ENCODE data around the gene TPMT. TPM values are rescaled to one million over a fixed set of nuclear protein-coding genes. Genes with fewer than 3 reads are reported as not detected.
"Not testable (repeated sequence)": the region's sequence is repeated elsewhere in the genome, so short reads cannot be mapped to it uniquely, and the experiment has no call there.

Gene TPMT
- total RNA-seq, 1 donor from 2014 or later = 8.2 TPM

DNA sequence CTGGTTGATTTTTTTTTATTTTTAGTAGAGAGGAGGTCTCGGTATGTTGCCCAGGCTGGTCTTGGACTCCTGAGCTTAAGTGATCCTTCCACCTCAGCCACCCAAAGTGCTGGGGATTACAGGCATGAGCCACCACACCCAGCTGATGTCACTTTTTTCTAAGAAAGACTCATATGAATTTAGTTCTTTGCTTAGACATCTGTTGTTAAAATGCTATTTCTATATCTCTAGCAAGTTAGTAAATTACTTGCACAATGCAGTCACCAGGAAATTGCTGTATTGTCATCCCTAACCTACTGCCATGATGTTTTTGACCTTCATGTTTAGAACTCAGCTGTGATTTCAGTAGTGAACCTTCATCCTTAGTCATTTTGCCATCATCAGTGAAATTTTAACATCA is 6.0 kb upstream of the TPMT start:
- DNase-seq (ENCODE audit: low spot score in 2 of 2) (no peak), FAIRE-seq (no peak)

DNA sequence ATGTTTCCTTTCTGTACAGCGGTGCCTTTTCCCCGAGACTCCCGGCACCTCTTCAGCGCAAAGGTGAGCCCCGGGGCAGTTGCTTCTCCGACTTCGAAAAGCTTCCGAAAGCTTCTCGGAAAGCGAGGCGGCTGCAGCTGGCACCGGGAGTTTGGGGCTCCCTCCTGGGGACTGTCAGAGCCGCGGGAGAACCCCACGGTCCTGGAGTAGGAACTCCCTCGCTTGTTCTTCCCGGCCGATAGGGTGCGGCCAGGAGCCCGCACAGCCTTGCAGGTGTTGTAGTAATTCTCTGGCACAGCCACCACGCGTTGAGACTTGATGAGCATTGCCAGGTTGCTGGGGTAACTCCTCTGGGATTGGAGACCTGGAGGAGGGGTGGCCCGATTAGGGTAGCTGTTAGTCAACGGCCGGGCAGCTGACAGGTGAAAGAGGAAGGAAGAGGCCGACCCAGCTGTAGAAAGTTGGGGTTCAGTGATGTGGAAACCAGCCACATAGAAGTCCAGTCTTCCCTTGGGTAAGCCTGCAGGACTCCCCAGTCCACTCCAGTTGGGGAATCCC is 1.1 kb upstream of the TPMT start:
- DNase-seq (ENCODE audit: low spot score in 2 of 2) (peak in 1 of 2 donors; percentile 26), FAIRE-seq (no peak)

GRCh38 chr6:18155150-18155863 is 430 bp upstream of the TPMT start, which contains the start of gene KDM1B:
Gene KDM1B (plus strand): TSS chr6:18155422. CDS start chr6:18159896, 4,474 bp downstream.
- FAIRE-seq (no peak), DNase-seq (ENCODE audit: low spot score in 2 of 2) (peak; percentile 98 to 99)

DNA sequence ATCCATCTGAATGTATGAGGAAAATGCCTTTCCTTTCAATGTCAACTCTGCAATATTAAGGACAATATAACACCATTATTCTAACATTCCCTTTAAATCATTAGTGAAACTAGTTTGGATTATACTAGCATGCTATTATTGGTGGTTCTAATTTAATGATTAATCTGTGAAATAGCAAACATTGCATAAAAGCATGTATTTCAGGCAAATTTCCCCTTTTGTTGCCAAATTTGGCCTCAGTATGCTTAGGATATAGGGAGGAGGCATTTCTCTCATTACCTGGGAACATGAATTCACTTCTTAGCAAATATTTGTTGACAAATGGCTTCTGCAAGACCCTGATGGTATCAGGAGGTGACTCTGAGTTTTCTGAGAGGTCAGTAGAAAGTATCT is 1.6 kb downstream of the TPMT start:
- FAIRE-seq = no peak
- DNase-seq (ENCODE audit: low spot score in 2 of 2) = no peak

DNA sequence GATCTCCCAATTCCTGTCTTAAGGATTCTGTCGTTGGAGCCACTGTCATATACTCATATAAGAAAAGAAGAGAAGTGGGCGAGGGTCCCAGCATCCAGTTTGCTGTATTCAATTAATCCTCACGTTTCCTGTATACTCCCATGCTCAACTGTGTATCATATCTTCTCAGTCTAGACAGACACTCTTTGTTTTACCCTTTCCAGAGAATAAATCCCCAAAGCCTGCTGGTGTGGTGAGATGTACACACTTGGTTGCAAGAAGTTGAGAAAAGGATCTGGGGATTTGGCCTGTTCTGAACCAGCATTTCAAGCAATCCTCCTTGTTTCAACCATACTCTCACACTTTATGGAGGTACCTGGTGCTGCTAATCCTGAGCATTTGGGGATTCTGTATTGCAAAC is 3.1 kb downstream of the TPMT start:
- no peak for FAIRE-seq

DNA sequence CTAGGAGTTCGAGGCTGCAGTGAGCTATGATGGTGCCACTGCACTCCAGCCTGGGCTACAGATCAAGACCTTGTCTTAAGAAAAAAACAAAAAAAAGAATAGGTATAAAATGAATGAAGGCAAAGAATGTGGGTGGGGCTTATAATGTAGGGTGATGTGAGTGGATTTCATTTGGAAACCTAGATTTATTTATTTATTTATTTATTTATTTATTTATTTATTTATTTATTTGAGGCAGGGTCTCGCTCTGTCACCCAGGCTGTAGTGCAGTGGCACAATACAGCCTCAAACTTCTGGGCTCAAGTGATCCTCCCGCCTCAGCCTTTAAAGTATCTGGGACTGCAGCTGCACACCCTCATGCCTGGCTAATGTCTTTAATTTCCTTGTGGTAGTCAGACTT is 3.5 kb downstream of the TPMT start:
- not testable (repeated sequence) for FAIRE-seq

More for the DNA sequence above, 3.1 kb downstream of the TPMT start:
- DNase-seq (ENCODE audit: low spot score in 2 of 2) = no peak

GRCh38 chr6:18148304-18149025 is 6.4 kb downstream of the TPMT start:
- no peak for FAIRE-seq
- no peak for DNase-seq (ENCODE audit: low spot score in 2 of 2)

More for the DNA sequence above, 3.5 kb downstream of the TPMT start:
- DNase-seq (ENCODE audit: low spot score in 2 of 2) = not testable (repeated sequence)

- DNase-seq (ENCODE audit: low spot score in 2 of 2) (no peak), FAIRE-seq (no peak)
These were observed 7.3 kb downstream of the TPMT start for GRCh38 chr6:18147616-18148015.

GRCh38 chr6:18147160-18147559 is 7.7 kb downstream of the TPMT start:
- no peak for DNase-seq (ENCODE audit: low spot score in 2 of 2)

DNA sequence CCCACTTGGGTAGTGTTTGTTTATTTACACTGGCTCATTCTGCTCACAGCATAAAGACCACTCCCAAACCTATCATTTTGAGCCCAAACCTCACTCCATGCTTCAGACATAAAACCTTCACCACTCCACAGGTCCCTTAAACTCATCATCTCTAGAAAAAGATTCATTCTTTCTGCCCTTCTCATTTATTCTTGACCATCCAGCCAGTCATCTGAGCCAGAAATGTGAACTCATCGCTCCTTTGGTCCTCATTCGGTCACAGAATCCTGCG is 12.4 kb downstream of the TPMT start:
- FAIRE-seq = no peak
- DNase-seq (ENCODE audit: low spot score in 2 of 2) = no peak

More at GRCh38 chr6:18147160-18147559, 7.7 kb downstream of the TPMT start:
- FAIRE-seq = no peak

GRCh38 chr6:18141805-18142590 is 12.9 kb downstream of the TPMT start:
- DNase-seq (ENCODE audit: low spot score in 2 of 2) (no peak), FAIRE-seq (no peak)

GRCh38 chr6:18139935-18140621 is 14.8 kb downstream of the TPMT start:
- no peak for FAIRE-seq

DNA sequence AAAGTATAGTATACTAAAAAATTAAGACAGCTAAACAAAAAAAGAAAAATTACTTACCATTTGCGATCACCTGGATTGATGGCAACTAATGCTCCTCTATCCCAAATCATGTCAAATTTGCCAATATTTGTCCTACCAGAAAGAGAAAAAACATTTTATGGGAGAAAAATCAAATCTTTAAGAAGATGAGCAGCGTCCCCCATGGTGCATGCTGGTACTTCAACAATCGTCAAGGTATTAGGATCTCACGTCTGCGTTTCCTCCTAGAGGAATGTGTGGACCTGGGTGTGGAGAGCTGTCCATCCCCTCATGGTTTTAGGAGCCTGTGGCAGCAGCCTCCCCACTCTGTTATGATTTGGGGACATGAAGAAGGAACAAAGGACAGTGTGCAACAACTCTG is 16.0 kb downstream of the TPMT start:
- FAIRE-seq (no peak), DNase-seq (ENCODE audit: low spot score in 2 of 2) (no peak)

More at GRCh38 chr6:18139935-18140621, 14.8 kb downstream of the TPMT start:
- no peak for DNase-seq (ENCODE audit: low spot score in 2 of 2)

DNA sequence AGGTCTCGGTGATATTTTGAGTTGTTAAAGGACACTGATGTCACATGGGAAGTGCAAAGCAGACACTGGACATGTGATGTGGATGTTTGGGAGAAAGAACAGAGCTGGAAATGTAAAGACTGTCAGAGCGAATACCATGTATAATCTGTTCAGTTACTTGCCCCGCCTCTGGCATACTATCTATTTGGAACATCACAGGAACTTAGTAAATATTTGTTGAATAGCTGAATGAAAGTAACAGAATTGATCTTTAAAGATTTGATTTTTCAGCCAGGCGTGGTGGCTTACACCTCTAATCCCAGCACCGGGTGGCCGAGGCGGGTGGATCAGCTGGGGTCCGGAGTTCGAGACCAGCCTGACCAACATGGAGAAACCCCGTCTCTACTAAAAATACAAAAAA is 18.6 kb downstream of the TPMT start:
- FAIRE-seq (no peak), DNase-seq (ENCODE audit: low spot score in 2 of 2) (no peak)

DNA sequence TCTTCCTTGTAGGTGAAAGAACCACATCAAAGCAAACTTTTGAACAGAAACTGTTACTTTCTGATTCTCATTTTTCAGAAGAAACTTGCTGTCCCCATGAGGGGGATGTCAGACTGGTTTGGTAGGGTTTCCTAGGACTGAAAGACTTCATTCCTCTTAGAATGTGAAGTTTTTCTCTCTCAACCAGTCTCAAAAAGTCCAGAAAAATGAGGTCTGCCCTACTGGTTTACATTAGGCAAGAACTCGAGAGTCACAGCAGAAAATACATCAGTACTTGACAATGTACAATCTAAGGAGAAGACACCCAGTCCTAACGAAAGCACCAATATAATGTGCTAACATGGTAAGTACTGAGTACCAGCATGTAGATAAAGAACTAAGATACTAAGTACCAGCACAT is 19.7 kb downstream of the TPMT start:
- DNase-seq (ENCODE audit: low spot score in 2 of 2) (no peak), FAIRE-seq (no peak)

DNA sequence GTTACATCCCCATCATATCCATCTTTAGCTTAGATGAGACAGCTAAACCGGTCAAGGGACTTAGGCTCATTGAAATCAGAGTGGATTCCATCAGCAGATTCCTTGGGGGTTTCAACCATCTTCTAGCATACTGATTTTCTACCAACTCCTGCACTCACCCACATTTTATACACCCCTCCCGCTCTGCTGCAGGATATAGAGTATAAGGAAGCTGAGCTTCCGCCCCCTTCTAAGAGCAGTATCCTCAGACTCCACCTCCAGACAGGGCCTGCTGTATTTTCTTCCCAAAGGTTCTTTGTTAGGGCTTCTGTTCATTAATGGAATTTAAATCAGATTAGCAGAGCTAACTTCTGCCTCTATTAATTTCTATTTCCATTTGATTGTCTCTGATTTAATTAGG is 22.5 kb downstream of the TPMT start:
- FAIRE-seq = no peak
- DNase-seq (ENCODE audit: low spot score in 2 of 2) = no peak

GRCh38 chr6:18126121-18126520 is 28.8 kb downstream of the TPMT start:
- DNase-seq (ENCODE audit: low spot score in 2 of 2) (no peak), FAIRE-seq (no peak)

DNA sequence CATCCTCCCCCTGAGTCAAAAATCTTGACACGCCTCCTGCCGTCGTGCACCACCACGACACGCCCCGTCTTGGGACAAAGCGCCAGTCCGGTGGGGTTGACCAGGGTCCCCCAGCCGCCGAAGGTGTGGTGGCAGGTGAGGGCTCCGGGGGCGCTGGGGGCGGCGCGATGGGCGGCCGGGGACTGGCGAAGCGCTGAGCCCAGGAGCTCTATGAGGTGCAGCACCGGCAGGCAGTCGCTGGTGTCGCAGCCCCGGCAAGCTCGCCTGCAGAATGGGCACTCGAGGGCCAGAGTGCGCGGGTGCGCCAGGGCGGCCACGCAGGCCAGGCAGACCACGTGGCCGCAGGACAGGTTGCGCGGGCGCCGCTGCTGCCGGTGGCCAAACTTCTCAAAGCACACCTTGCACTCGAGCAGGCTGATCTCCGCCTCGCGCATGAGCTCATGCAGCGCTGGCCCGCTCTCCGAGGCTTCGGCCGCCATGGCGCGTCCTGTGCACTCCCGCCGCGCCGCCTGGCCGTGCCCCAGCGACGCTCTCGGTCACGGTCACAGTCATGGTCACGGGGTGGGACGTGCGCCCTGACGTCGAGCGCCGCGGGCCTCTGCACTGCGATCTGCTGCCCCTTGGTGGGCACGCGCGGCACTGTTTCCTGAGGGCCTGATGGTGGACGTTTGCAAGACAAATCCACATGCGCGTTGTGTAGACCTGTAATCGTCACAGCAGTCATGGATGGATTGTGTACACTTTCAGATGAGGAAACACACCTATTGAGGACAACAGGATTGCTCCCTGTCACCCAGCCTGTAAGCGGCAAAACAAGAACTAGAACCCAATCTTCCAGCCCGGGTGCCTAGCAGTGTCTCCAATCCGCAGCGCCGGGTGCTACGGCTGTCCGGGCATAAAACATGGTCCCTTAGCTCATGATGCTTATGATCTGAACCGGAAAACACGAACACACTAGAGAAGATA is 32.5 kb downstream of the TPMT start, which contains the start of gene NHLRC1:
TSS of gene NHLRC1 (minus strand) at position 550 of the 966 bp plus-strand sequence. CDS start at position 479, 71 bp downstream.
- DNase-seq (ENCODE audit: low spot score in 2 of 2) (peak; percentile 80 to 82), FAIRE-seq (no peak)

- DNase-seq (ENCODE audit: low spot score in 2 of 2) (no peak), FAIRE-seq (no peak)
These were observed 33.2 kb downstream of the TPMT start for GRCh38 chr6:18121580-18122127.

Measured in frontal cortex (tissue), 4 donors.